B cell (primary cell): ENCODE results near the gene OCIAD2.

ENCODE experiments used
- EZH2 ChIP-seq: IDR thresholded peaks from 2 replicates; pipeline ENCODE4 v1.6.1; 2012; ENCODE audit warnings: borderline replicate concordance, low read depth, mild to moderate bottlenecking, moderate library complexity, low read length; ENCODE audit not compliant: insufficient read depth, poor library complexity, severe bottlenecking
- TF ChIP-seq, protein P1 (sequence below): fragments of 200-600 bp; IDR thresholded peaks from one replicate; pipeline ENCODE4 v1.8.0; 2022; ENCODE audit warnings: antibody characterized with exemption, mild to moderate bottlenecking

DNA sequence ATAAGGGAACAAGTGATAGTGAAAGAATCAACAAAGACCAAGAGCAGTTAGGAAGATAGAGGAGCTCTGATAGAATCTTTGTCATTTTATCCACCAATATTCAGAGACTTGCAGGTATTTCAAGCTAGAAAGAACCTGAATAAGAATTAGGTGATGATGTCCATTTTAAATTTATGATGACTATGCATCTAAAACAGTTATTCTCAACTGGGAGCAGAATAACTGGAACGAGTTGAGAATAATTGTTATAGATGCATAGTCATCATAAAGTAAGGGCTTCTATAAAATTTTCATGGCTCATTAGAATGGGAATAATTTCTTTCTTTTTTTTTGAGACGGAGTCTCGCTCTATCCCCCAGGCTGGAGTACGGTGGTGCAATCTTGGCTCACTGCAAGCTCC lies 69.9 kb downstream of the OCIAD2 start:
- TF ChIP-seq EZH2, result no peak
- TF ChIP-seq, protein P1, sequence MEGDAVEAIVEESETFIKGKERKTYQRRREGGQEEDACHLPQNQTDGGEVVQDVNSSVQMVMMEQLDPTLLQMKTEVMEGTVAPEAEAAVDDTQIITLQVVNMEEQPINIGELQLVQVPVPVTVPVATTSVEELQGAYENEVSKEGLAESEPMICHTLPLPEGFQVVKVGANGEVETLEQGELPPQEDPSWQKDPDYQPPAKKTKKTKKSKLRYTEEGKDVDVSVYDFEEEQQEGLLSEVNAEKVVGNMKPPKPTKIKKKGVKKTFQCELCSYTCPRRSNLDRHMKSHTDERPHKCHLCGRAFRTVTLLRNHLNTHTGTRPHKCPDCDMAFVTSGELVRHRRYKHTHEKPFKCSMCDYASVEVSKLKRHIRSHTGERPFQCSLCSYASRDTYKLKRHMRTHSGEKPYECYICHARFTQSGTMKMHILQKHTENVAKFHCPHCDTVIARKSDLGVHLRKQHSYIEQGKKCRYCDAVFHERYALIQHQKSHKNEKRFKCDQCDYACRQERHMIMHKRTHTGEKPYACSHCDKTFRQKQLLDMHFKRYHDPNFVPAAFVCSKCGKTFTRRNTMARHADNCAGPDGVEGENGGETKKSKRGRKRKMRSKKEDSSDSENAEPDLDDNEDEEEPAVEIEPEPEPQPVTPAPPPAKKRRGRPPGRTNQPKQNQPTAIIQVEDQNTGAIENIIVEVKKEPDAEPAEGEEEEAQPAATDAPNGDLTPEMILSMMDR, result no peak
